OCI-LY7 (cell line): ENCODE results near the gene SLC1A3. TPM values are rescaled to one million over a fixed set of nuclear protein-coding genes. Genes with fewer than 3 reads are reported as not detected.

Experiments
- BruUV-seq: library from RNA; stranded (reverse); fragments of 400-500 nt; replicated peaks from 2 replicates; lab custom pipeline; 2021; lab: Mats Ljungman, UMichigan
- CTCF ChIA-PET: fragments of 300-600 bp; sonication (Branson Sonifier 250); formaldehyde crosslinking; loops from one replicate; lab custom pipeline; 2022; ENCODE audit warnings: antibody characterized with exemption; ENCODE audit not compliant: unreplicated experiment; lab: Charles Lee
- POLR2A ChIA-PET: fragments of 300-600 bp; sonication (Branson Sonifier 250); formaldehyde crosslinking; loops from one replicate; lab custom pipeline; 2022; ENCODE audit warnings: antibody characterized with exemption; lab: Charles Lee
- DNase-seq: peaks from one replicate; pipeline ENCODE4 v3.0.0-alpha.2; 2015; ENCODE audit warnings: low spot score
- H2AFZ ChIP-seq: fragments of 200-600 bp; sonication (generic), shearing (Covaris generic); 2 replicates; pipeline ENCODE4 v1.6.1; 2014; ENCODE audit warnings: mild to moderate bottlenecking, antibody characterized with exemption, low read length, moderate library complexity
- H3K27ac ChIP-seq: fragments of 200-600 bp; sonication (generic); 2 replicates; pipeline ENCODE4 v1.5.1; 2014; ENCODE audit warnings: mixed run types, low read depth, mild to moderate bottlenecking, moderate library complexity, low read length, inconsistent platforms; ENCODE audit not compliant: poor library complexity, severe bottlenecking
- H3K36me3 ChIP-seq: fragments of 200-600 bp; sonication (generic); 2 replicates; pipeline ENCODE4 v1.6.1; 2014; ENCODE audit warnings: mild to moderate bottlenecking, antibody characterized with exemption, low read length, moderate library complexity, mixed read lengths; ENCODE audit not compliant: insufficient read depth
- H3K4me1 ChIP-seq: fragments of 200-600 bp; sonication (generic); 2 replicates; pipeline ENCODE4 v1.5.1; 2014; ENCODE audit warnings: mild to moderate bottlenecking, low read length; ENCODE audit not compliant: insufficient read depth, poor library complexity, severe bottlenecking
- H3K4me2 ChIP-seq: fragments of 200-600 bp; sonication (generic); 2 replicates; pipeline ENCODE4 v1.6.1; 2014; ENCODE audit warnings: mild to moderate bottlenecking, low read length
- H3K4me3 ChIP-seq: fragments of 200-600 bp; sonication (generic); 2 replicates; pipeline ENCODE4 v1.5.1; 2014; ENCODE audit warnings: mild to moderate bottlenecking, low read depth, low read length; ENCODE audit not compliant: poor library complexity, severe bottlenecking
- H3K79me2 ChIP-seq: fragments of 200-600 bp; sonication (generic); 2 replicates; pipeline ENCODE4 v1.6.1; 2016; ENCODE audit warnings: low read depth, mild to moderate bottlenecking, low read length, moderate library complexity, mixed read lengths; ENCODE audit not compliant: insufficient read depth
- H3K9me2 ChIP-seq: fragments of 200-600 bp; sonication (generic); 2 replicates; pipeline ENCODE4 v1.6.1; 2016; ENCODE audit warnings: mild to moderate bottlenecking, low read length, mixed read lengths; ENCODE audit not compliant: insufficient read depth
- H3K9me3 ChIP-seq: fragments of 200-600 bp; sonication (generic); 2 replicates; pipeline ENCODE4 v1.6.1; 2014; ENCODE audit warnings: mild to moderate bottlenecking, mixed run types, low read length, mixed read lengths
- H4K20me1 ChIP-seq: fragments of 200-600 bp; sonication (generic); 2 replicates; pipeline ENCODE4 v1.6.1; 2014; ENCODE audit warnings: mild to moderate bottlenecking, antibody characterized with exemption, low read length, moderate library complexity, mixed read lengths; ENCODE audit not compliant: insufficient read depth
- CTCF ChIP-seq: fragments of 200-600 bp; sonication (generic); conservative IDR thresholded peaks from 2 replicates; pipeline ENCODE4 v1.5.1; 2014; ENCODE audit warnings: mild to moderate bottlenecking, antibody characterized with exemption, low read length, moderate library complexity, mixed read lengths
- EZH2phosphoT487 ChIP-seq: fragments of 200-600 bp; sonication (generic); IDR thresholded peaks from 2 replicates; pipeline ENCODE4 v1.6.1; 2018; ENCODE audit warnings: low read depth, borderline replicate concordance, mild to moderate bottlenecking, mixed run types, antibody characterized with exemption, low read length, moderate library complexity, mixed read lengths
- intact Hi-C: fragments of 100-400 bp; cut with micrococcal nuclease; formaldehyde crosslinking; loops from one replicate; pipeline ENCODE4 v1.10.0; 2022; ENCODE audit not compliant: unreplicated experiment
- total RNA-seq, 2 experiments: library from RNA; depleted of rRNA in 1 of 2; stranded (reverse); fragments of >200 nt in 1 of 2; shearing (Covaris generic) in 1 of 2; gene quantifications; 2 replicates each; pipeline ENCODE4 v1.2.3, GENCODE V29; 2014 to 2022

The SLC1A3 gene
- total RNA-seq, 2 experiments from 2014 or later, result not detected

DNA sequence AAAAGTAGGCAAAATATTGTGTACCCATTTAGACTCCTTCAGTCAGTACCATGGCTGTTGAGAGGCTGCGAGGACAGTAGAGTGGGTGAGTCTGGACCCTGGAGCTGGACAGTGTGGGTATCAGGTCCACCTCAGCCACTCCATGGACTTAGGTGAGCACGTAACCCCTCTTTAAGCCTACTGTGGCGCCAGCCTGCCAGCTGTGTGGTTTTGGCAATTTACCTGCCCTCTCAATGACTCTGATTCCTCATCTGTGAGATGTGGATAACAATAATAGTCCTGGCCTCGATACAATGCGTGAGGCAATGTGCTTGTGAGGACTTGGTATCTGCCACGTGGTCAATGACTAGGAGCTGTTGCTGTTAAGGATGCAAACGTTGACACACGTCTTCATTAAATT is 17.9 kb downstream of the SLC1A3 start:
- CTCF ChIA-PET, result no interaction called here
- Histone ChIP-seq H3K9me3 (no peaks in the 10 kb centered on the region), H4K20me1 (no peaks in the 10 kb centered on the region), H3K4me3 (no peak overlapping the region), H3K9me2 (no peaks in the 10 kb centered on the region), H3K36me3 (no peaks in the 10 kb centered on the region), H3K27ac (no peak overlapping the region), H3K79me2 (no peaks in the 10 kb centered on the region), H3K4me2 (no peak overlapping the region), H3K4me1 (no peaks in the 10 kb centered on the region), H2AFZ (no peak overlapping the region)
- no peak for TF ChIP-seq CTCF
- no peak for TF ChIP-seq EZH2phosphoT487
- intact Hi-C loops, result no loop called here
- BruUV-seq, result no TSS peak
- DNase-seq, result no peak
- POLR2A ChIA-PET, result interaction anchor here (0.7 to 1.1 kb wide), 2 partner anchors 12 to 20 kb away, joined by 3 to 5 read pairs; no protein-coding TSS in a partner anchor

DNA sequence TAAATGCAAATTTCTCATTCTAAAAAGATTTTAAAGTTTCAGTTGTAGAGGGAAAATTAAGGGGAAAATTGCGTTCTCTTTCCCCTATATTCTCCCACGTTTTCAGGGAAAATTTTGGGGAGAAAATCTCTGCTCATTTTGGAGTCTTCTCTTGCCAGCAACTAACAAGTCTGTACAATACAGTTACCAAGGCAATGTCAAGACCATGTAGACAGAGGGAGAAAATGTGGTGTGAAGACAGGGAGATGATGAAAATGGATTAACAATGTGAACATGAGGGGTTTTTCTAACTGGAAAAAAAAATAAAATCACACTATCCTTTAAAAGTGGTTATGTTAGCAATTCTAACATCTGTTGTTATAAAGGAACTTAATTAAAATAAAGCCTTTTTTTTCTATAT is 22.3 kb downstream of the SLC1A3 start:
- Histone ChIP-seq H2AFZ (no peak overlapping the region), H3K79me2 (no peaks in the 10 kb centered on the region), H3K36me3 (no peaks in the 10 kb centered on the region), H4K20me1 (no peaks in the 10 kb centered on the region), H3K9me2 (no peaks in the 10 kb centered on the region), H3K27ac (no peak overlapping the region), H3K9me3 (no peaks in the 10 kb centered on the region), H3K4me1 (no peaks in the 10 kb centered on the region), H3K4me2 (no peak overlapping the region), H3K4me3 (no peak overlapping the region)
- BruUV-seq, result no TSS peak
- TF ChIP-seq CTCF (no peak), EZH2phosphoT487 (no peak)
- ChIA-PET CTCF (no interaction called here), POLR2A (no interaction called here)
- intact Hi-C loops, result no loop called here
- no peak for DNase-seq

- Histone ChIP-seq H3K27ac (no peak overlapping the region), H3K4me2 (no peak overlapping the region)
- POLR2A ChIA-PET, result no interaction called here
Observed at GRCh38 chr5:36629729-36630128, 23.3 kb downstream of the SLC1A3 start.

More at GRCh38 chr5:36629729-36630128, 23.3 kb downstream of the SLC1A3 start:
- CTCF ChIA-PET, result no interaction called here
- BruUV-seq, result no TSS peak
- TF ChIP-seq CTCF, result no peak
- no peak for TF ChIP-seq EZH2phosphoT487
- Histone ChIP-seq H3K4me1 (no peaks in the 10 kb centered on the region), H2AFZ (no peak overlapping the region), H3K4me3 (no peak overlapping the region), H4K20me1 (no peaks in the 10 kb centered on the region), H3K9me3 (no peaks in the 10 kb centered on the region), H3K9me2 (no peaks in the 10 kb centered on the region), H3K36me3 (no peaks in the 10 kb centered on the region), H3K79me2 (no peaks in the 10 kb centered on the region)
- intact Hi-C loops, result no loop called here
- no peak for DNase-seq
